Measurements from ENCODE around the gene GID4. TPM values are rescaled to one million over a fixed set of nuclear protein-coding genes. Genes with fewer than 3 reads are reported as not detected.

GID4 gene
- total RNA-seq, 1 donor = 13.0 TPM

- peaks cover 15% of the 10 kb centered on the region for H3K4me1 ChIP-seq (ENCODE audit: insufficient read depth, low read length)
- no peaks in the 10 kb centered on the region for H3K9me3 ChIP-seq (ENCODE audit: low read depth, low read length)
- no peak overlapping the region for H3K4me2 ChIP-seq (ENCODE audit: insufficient read depth, low read length)
- no peak overlapping the region for H3K27ac ChIP-seq (ENCODE audit: low read depth, low read length)
- DNase-seq (ENCODE audit: insufficient read length, low spot score, missing footprints) = no peak
- no peaks in the 10 kb centered on the region for H3K27me3 ChIP-seq (ENCODE audit: insufficient read depth, low read length)
- peaks cover 15% of the 10 kb centered on the region for H3K36me3 ChIP-seq (ENCODE audit: insufficient read depth, low read length)
- TF ChIP-seq, protein P1, sequence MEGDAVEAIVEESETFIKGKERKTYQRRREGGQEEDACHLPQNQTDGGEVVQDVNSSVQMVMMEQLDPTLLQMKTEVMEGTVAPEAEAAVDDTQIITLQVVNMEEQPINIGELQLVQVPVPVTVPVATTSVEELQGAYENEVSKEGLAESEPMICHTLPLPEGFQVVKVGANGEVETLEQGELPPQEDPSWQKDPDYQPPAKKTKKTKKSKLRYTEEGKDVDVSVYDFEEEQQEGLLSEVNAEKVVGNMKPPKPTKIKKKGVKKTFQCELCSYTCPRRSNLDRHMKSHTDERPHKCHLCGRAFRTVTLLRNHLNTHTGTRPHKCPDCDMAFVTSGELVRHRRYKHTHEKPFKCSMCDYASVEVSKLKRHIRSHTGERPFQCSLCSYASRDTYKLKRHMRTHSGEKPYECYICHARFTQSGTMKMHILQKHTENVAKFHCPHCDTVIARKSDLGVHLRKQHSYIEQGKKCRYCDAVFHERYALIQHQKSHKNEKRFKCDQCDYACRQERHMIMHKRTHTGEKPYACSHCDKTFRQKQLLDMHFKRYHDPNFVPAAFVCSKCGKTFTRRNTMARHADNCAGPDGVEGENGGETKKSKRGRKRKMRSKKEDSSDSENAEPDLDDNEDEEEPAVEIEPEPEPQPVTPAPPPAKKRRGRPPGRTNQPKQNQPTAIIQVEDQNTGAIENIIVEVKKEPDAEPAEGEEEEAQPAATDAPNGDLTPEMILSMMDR (IDR thresholded peaks at IDR 0.05; ENCODE audit: extremely low read depth, low read depth, low read length) = no peak
- H4K20me1 ChIP-seq (ENCODE audit: insufficient read depth, low read length) = no peaks in the 10 kb centered on the region
- H3K4me3 ChIP-seq (ENCODE audit: insufficient read depth, low read length) = no peak overlapping the region
- H2AFZ ChIP-seq (ENCODE audit: low read length) = no peak overlapping the region
- no peaks in the 10 kb centered on the region for H3K79me2 ChIP-seq (ENCODE audit: insufficient read depth, low read length)
Observed at GRCh38 chr17:18066866-18067265, 27.7 kb downstream of the GID4 start.

- Histone ChIP-seq H3K27me3 (ENCODE audit: insufficient read depth, low read length) (no peaks in the 10 kb centered on the region), H3K79me2 (ENCODE audit: insufficient read depth, low read length) (no peaks in the 10 kb centered on the region), H3K4me2 (ENCODE audit: insufficient read depth, low read length) (no peak overlapping the region), H3K36me3 (ENCODE audit: insufficient read depth, low read length) (peaks cover 10% of the 10 kb centered on the region), H3K4me3 (ENCODE audit: insufficient read depth, low read length) (no peak overlapping the region), H3K4me1 (ENCODE audit: insufficient read depth, low read length) (peaks cover 15% of the 10 kb centered on the region), H3K27ac (ENCODE audit: low read depth, low read length) (no peak overlapping the region), H4K20me1 (ENCODE audit: insufficient read depth, low read length) (no peaks in the 10 kb centered on the region), H3K9me3 (ENCODE audit: low read depth, low read length) (no peaks in the 10 kb centered on the region), H2AFZ (ENCODE audit: low read length) (no peak overlapping the region)
- TF ChIP-seq, protein P1 (IDR thresholded peaks at IDR 0.05; ENCODE audit: extremely low read depth, low read depth, low read length) = no peak
- DNase-seq (ENCODE audit: insufficient read length, low spot score, missing footprints) = no peak
Observed at GRCh38 chr17:18069101-18069500, 29.9 kb downstream of the GID4 start.

- Histone ChIP-seq H3K9me3 (ENCODE audit: low read depth, low read length) (no peaks in the 10 kb centered on the region), H3K4me3 (ENCODE audit: insufficient read depth, low read length) (peak overlapping the region; percentile 71), H3K4me1 (ENCODE audit: insufficient read depth, low read length) (peaks cover 15% of the 10 kb centered on the region), H3K79me2 (ENCODE audit: insufficient read depth, low read length) (no peaks in the 10 kb centered on the region), H3K27ac (ENCODE audit: low read depth, low read length) (peak overlapping the region; percentile 3), H3K36me3 (ENCODE audit: insufficient read depth, low read length) (peaks cover under 1% of the 10 kb centered on the region), H3K4me2 (ENCODE audit: insufficient read depth, low read length) (peak overlapping the region; percentile 87), H3K27me3 (ENCODE audit: insufficient read depth, low read length) (no peaks in the 10 kb centered on the region), H2AFZ (ENCODE audit: low read length) (peak overlapping the region; percentile 89), H4K20me1 (ENCODE audit: insufficient read depth, low read length) (no peaks in the 10 kb centered on the region)
- peak; percentile 80 for DNase-seq (ENCODE audit: insufficient read length, low spot score, missing footprints)
- TF ChIP-seq, protein P1 (IDR thresholded peaks at IDR 0.05; ENCODE audit: extremely low read depth, low read depth, low read length) = no peak
Observed at GRCh38 chr17:18070861-18071340, 31.7 kb downstream of the GID4 start.

- no peak for DNase-seq (ENCODE audit: insufficient read length, low spot score, missing footprints)
- Histone ChIP-seq H3K36me3 (ENCODE audit: insufficient read depth, low read length) (no peaks in the 10 kb centered on the region), H3K27ac (ENCODE audit: low read depth, low read length) (no peak overlapping the region), H3K4me3 (ENCODE audit: insufficient read depth, low read length) (no peak overlapping the region), H3K9me3 (ENCODE audit: low read depth, low read length) (no peaks in the 10 kb centered on the region), H3K4me1 (ENCODE audit: insufficient read depth, low read length) (peaks cover 10% of the 10 kb centered on the region), H3K4me2 (ENCODE audit: insufficient read depth, low read length) (no peak overlapping the region), H2AFZ (ENCODE audit: low read length) (no peak overlapping the region), H3K27me3 (ENCODE audit: insufficient read depth, low read length) (no peaks in the 10 kb centered on the region), H4K20me1 (ENCODE audit: insufficient read depth, low read length) (no peaks in the 10 kb centered on the region), H3K79me2 (ENCODE audit: insufficient read depth, low read length) (no peaks in the 10 kb centered on the region)
- TF ChIP-seq, protein P1 (IDR thresholded peaks at IDR 0.05; ENCODE audit: extremely low read depth, low read depth, low read length) = no peak
Observed at GRCh38 chr17:18071751-18072150, 32.5 kb downstream of the GID4 start.
